Stimulated activated CD4-positive, alpha-beta T cell treated with anti-CD3 and anti-CD28 coated beads, TNF-alpha, amount 100 ng/mL, for 48 hours (primary cell): ENCODE measurements around the gene ZNF223.

ENCODE experiments used
- DNase-seq, 3 donors: peaks; one replicate each; pipeline ENCODE4 v3.0.0-alpha.2; 2020; ENCODE audit warnings: low read depth in 3 of 3

Gene ZNF223

DNA sequence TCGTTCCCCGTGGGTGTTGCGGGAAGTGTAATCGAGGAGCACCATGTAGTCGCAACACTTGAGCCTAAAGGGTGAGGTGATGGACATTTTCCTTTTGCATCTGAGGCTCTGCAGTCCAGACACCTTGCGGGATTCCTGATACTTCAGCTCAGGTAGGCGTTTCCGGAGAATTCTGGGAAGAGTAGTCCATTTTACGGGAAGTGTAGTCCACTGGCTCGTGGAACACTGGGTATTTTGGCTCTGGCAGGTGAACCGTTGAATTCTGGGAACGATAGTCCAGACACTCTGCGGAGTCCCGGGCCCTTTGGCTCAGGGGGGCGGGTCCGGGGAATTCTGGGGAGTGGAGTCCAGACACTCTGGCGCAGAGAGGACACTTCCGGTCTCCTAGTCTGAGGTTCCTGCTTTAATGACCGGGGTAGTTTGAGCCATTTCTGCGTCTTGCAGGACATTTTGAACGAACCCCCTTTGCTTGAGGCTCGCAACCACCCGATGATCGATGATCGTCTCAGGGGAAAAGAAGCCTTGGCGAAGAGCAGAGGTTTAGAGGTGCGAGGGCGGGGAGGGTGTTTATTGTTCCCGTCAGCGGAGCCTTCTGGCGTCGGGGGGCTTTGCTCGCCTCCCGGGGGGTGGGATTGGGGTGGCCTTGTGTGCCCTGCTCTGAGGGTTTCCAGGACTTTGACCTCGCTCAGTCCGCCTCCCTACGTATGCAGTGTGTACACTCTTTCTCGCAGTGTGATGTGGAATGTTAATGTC is at the start of gene ZNF223:
TSS of gene ZNF223 (plus strand) at position 387 of the 753 bp plus-strand sequence. CDS start 3,141 bp downstream, outside the sequence.
- DNase-seq = peak; percentile 16 to 45 (median 32)

DNA sequence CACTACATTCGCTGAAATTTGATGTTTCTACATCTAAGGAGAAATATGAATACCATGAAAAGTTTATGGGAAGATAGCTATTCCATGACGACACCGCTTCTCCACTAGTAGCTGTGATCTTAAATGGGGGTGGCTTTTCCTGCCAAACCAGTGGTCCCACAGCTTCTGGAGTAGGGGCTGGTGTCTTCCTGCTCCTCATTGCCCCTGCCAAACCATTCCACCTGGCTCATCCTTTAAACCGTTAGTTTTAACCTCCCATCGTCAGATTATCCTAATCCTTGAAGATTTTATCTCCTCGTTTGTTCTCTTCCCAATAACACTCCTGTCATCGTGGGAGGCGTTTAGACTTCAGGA is 49.6 kb upstream of the ZNF223 start:
- DNase-seq = no peak

DNA sequence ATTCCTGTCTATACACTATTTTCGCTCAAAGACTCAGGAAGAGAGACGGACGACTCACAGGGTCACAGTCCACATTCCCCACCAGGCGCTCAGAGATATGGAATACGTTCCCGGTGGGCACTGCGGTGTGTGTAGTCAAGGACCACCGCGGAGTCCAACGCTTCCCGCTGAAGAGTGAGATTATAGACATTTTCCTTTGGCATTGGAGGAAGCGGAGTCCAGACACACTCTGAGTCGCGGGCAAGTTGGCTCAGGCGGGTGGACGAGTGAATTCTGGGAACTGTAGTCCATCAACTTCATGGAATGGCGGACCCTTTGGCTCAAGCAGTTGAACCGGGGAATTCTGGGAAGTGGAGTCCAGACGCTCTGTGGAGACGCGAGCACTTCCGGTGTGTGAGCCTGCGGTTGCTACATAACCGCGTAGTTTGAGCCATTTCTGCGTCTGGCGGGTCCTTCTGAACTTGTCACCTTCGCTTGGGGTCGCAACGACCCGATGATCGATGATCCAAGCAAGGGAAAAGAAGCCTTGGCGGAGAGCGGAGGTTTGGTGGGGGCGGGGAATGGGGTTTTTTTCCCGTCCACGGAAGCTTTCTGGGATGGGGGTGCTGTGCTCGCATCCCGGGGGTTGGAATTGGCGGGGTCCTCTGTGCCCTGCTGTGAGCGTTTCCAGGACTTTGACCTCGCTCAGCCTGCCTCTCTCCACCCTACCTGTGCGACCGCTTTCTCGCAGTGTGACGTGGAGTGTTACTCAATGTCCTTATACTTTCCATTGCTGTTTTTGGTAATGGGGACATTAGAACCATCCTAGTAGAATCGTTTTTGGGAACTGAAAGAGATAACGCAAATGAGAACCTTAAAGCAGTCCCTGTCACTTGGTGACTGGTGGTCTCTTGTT is 49.0 kb upstream of the ZNF223 start, which contains the start of gene ZNF230:
TSS of gene ZNF230 (plus strand) at position 392 of the 895 bp plus-strand sequence. CDS start 4,122 bp downstream, outside the sequence.
- DNase-seq = peak; percentile 65 to 77 (median 75)

DNA sequence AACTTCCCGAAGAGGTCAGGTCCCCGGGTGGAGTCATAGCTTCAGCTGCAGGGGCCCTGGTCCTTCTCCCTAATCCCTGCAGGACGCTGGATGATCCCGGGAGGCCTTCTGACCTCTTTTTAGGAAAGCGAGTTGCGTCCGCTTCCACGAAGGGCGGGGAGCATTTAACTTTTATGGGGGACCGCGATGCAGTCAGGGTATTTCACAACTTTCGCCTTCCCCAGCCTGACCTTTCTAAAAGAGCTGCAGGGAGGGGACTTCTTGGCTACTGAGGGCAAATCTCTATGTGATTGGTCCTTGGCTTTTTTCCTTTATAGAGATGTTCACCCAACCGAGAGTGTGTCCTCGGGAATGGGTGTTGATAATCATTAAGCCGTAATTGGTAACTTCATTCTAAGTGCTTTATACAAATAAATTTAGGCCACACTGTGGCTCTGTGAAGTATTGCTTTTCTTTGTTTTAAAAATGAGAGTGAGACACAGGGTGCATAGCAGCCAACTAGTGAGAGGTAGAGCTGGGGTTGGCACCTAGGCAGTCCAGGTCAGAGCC is 48.3 kb upstream of the ZNF223 start:
- DNase-seq = no peak

DNA sequence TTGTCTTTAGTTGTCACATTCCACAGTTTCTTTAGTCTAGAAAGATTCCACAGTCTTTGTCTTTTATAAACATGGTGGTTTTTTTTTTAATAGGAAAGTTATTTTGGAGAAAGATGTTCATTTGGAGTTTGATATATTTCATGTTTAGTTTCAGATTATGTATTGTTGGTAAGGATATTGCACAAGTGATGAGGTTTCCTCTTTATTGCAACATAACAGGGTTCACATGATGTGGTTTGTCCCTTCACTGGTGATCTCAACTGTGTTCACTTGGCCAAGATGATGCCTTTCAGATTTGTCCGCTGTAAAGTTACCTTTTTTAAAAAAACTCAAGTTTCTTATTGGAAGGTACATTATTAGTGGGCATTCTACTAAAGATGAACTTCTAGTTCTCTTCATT is 45.9 kb upstream of the ZNF223 start:
- DNase-seq = no peak

DNA sequence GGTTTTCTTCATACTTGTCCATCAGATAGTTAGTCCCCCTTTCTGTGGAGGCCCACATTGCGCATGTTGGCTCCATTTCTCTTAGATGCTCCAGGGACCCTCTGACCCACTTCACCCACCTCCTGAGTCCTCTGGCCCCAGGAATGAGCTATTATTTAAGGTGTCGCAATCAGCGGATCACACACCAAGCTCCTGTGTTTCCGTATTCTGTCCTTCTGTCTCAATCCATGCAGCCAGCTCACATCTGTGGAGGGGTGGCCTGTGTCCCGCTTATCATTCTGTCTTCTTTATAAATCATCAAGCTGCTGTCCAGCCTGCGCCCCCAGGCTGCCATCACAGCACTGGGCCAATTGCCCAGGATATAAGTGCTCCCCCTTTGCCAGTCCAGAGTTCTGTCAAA is 44.4 kb upstream of the ZNF223 start:
- no peak for DNase-seq

DNA sequence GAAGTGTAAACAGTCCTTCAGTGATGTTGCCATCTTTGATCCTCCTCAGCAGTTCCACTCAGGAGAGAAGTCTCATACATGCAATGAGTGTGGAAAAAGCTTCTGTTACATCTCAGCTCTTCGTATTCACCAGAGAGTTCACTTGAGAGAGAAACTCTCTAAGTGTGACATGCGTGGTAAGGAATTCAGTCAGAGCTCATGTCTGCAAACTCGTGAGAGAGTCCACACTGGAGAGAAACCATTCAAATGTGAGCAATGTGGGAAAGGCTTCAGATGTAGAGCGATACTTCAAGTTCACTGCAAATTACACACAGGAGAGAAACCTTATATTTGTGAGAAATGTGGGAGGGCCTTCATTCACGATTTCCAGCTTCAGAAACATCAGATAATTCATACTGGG is 41.4 kb upstream of the ZNF223 start:
- DNase-seq = no peak

DNA sequence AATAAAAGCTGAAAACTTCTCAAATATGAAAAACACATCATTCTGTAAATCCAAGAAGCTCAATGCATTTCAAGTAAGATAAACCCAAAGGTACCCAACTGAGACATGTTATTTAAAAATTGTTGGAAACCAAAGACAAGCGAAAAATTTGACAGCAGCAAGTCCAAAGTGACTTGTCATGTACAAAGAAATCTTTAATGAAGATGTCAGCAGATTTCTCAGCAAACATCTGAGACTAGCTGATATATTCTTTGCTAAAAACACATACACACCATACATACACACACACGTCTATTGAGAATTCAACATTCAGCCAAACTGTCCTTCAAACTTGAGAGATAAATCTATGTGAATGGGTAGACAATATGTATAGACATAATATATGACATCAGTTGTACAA is 32.3 kb upstream of the ZNF223 start:
- DNase-seq = no peak

DNA sequence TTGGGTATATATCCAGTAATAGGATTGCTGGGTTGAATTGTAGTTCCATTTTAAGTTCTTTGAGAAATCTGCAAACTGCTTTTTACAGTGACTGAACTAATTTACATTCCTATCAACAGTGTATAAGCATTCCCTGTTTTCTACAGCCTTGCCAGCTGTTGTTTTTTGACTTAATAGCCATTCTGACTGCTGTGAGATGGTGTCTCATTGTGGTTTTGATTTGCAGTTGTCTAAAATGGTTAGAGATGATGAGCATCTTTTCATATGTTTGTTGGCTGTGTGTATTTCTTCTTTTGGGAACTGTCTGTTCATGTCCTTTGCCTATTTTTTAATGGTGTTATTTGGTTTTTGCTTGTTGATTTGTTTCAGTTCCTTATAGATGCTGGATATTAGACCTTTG is 30.6 kb upstream of the ZNF223 start:
- DNase-seq = no peak

DNA sequence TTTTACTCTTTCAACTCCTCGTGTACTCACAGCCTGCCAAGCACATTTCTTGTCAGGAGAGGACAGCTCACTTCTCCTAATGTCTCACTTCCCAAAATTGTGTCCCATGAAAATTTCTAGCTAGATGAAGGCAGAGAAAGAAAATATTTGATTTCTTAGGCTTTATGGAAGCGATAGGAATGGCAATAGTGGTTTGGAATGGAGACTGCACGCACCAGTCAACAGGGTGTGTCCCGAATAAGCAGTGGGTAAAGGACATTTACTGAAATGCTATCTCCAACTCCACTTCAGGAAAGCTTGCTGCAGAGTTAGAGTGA is 27.0 kb upstream of the ZNF223 start:
- DNase-seq = no peak

DNA sequence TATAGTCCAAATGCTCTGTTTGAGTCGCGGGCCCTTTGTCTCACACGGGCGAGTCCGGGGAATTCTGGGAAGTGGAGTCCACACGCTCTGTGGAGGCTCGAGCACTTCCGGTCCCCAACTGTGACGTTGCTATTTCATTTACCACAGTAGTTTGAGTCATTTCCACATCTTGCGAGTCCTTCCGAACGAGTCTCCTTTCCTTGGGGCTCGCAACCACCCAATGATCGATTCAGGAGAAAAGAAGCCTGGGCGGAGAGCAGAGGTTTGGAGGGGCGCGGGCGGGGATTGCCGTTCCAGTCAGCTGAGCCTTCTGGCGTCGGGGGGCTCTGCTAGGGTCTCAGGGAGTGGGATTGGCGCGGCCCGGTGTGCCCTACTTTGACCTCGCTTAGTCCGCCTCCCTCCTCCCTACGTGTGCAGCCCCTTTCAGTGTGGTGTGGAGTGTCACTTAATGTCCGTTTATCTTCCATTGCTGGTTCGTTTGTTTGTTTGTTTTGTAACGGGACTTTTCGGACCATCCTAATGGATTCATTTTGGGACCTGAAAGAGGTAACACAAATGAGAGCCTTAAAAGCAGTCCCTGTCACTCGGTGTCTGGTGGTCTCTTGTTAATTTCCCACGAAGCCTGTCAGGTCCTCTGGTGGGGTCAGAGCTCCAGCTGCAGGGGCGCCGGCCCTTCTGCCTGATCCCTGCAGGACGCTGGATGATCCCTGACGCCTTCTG is 26.5 kb upstream of the ZNF223 start, which contains the start of gene ZNF222:
TSS of gene ZNF222 (plus strand) at position 163 of the 720 bp plus-strand sequence. CDS start at position 221, 58 bp downstream.
- DNase-seq = peak; percentile 57 to 73 (median 63)

DNA sequence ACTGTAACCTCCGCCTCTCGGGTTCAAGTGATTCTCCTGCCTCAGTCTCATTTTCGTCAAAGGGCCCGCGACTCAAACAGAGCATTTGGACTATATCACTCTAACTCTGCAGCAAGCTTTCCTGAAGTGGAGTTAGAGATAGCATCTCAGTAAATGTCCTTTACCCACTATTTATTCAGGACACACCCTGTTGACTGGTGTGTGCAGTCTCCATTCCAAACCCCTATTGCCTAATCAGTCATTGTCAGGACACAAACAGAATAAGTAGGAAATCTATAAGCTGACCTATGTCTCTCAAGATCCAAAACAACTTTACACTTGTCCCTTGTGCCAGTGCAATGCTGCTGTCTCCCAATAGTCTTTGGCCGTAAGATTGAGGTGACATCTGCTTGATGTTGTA is 25.2 kb upstream of the ZNF223 start:
- DNase-seq = no peak

DNA sequence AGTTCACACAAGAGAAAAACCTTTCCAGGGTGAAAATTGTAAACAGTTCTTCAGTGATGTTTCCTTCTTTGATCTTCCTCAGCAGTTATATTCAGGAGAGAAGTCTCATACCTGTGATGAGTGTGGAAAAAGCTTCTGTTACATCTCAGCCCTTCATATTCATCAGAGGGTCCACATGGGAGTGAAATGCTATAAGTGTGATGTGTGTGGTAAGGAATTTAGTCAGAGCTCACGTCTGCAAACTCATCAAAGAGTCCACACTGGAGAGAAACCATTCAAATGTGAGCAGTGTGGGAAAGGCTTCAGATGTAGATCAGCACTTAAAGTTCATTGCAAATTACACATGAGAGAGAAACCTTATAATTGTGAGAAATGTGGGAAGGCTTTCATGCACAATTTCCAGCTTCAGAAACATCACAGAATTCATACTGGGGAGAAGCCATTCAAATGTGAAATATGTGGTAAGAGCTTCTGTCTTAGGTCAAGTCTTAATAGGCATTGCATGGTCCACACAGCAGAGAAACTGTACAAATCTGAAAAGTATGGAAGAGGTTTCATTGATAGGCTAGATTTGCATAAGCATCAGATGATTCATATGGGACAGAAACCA is 19.7 kb upstream of the ZNF223 start:
- DNase-seq = no peak

DNA sequence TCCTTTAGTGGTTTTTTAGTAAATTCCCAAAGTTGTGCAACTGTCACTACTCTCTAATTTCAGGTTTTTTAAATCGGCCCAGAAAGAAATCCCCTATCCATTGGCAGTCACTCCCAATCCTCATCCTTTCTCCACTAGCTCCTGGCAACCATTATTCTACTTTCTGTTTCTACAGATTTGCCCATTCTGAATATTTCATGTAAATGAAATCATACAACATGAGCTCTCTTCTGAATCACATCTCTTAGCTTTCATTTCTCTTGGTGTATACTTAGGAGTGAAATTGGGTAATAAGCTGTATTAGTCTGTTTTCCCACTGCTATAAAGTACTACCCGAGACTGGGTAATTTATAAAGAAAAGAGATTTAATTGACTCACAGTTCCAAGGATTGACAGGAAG is 9.7 kb upstream of the ZNF223 start:
- no peak for DNase-seq

DNA sequence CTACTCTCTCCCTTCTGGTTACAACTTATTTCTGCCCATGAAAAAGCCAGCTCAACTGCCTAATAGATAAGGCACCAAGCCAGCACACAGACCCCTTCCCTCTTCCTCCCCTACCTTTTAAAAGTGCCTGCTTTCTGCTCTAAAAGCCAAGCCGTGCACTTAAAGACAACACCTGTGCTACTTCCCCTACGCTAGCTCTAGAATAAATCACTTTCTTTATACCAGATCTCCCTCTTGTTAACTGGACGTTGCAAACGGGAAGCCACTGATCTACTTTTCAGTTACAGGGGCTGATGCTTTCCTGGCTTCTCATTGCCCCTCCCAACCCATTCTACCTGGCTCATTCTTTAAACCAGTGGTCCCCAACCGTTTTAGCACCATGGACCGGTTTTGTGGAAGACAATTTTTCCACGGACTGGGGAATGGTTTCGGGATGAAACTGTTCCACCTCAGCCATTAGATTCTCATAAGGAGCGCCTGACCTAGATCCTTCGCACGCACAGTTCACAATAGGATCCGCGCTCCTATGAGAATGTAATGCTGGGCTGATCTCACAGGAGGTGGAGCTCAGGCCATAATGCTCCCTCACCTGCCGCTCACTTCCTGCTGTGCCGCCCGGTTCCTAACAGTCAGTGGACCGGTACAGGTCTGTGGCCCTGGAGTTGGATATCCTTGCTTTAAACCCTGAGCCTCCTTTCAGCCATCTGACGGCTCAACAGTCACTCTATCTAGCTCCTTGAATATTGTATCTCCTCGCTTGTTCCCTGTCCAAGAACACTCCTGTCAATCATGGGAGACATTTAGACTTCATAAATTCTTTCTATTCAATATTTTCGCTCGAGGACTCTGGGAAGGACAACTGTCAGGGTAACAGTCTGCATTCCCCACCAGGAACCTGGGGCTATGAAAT is 841 bp upstream of the ZNF223 start:
- no peak for DNase-seq

DNA sequence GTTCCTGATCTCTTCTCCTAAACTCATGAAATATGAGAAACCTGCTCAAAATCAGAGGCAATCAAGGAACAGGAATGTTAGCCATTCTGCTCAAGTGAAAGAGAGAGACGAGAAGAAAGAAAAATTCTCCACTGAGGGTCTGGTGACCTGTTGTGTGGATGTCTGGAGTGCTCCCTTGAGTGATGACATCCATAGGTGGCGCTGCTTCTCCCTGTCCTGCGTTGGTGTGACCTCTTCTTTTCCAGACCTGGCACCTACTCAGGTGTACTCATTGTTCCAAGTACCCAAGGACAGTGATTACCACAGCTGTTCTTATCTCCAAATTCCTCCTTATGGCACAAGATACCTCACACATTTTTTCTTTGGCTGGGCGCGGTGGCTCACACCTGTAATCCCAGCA is 4.0 kb downstream of the ZNF223 start:
- no peak for DNase-seq

DNA sequence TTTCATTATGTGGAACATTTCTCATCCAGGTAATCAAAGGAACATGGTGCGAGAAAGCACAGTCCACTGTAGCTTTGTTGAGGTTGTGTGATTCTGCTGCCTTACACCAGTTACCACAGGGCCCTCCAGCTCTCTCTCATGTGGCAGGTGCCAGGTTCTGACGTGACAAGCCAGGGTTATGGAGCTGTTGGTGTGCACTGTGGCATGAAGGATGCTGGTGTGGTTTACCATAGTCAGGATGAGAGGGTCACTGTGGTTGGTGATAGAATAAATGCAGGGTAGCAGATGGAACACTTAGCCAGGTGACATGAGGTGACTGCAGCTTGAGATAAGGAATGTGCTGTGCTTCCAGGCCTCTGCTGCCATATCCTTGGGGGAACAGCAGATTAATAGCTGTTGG is 7.4 kb downstream of the ZNF223 start:
- DNase-seq = no peak

DNA sequence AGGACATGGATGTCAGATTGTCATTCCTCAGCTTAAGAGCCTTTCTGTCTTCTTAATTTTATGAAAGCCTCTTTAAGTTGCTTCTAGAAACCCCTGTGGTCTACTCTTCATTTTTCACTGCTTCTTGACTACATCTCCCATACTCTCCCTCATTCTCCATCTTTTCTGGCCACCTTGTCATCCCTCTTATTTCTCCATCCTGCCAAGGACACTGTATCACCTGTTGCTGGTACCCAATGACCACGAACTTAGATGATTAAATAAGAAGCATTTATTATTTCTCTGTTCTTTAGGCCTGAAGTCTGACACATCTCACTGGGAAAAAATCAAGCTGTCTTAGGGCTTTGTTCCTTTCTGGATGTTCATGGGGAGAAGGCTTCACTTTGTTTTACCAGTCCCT is 9.2 kb downstream of the ZNF223 start:
- no peak for DNase-seq

DNA sequence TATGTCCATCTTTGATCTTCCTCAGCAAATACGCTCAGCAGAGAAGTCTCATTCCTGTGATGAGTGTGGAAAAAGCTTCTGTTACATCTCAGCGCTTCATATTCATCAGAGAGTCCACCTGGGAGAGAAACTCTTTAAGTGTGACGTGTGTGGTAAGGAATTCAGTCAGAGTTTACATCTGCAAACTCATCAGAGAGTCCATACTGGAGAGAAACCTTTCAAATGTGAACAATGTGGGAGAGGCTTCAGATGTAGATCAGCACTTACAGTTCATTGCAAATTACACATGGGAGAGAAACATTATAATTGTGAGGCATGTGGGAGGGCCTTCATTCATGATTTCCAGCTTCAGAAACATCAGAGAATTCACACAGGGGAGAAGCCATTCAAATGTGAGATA is 14.5 kb downstream of the ZNF223 start:
- no peak for DNase-seq

DNA sequence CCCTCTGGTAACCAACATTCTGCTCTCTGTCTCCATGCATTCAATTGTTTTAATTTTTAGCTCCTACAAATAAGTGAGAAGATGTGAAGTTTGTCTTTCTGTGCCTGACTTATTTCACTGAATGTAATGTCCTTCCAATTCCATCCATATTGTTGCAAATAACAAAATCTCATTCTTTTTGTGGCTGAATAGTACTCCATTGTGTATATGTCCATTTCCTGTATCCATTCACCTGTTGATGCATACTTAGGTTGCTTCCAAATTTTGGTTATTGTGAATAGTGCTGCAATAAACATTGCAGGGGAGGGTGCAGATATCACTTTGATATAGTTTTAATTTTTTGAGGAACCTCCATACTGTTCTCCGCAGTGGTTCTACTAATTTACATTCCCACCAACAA is 17.6 kb downstream of the ZNF223 start:
- no peak for DNase-seq
